ENCODE data around the gene SLC25A12.

DNA sequence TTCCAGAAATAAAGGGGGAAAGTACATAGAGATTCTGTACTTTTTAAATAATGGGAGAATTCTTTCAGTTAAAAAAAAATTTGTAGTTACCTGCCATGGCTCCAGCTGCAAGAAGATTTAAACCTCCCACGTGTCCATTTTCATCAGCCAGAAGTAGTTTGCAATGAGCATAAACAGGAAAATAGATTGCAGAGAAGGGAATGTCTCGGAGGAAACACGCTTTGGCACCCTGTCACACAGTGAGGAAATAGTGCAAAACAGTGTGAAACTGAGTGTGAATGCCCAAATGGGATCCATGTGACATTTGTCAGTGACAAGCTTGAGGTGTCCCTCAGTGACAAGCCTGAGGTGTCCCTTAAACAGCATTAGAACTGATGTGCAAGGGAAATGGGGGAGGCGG is 102.7 kb downstream of the SLC25A12 start:
- TF ChIP-seq, protein P1, sequence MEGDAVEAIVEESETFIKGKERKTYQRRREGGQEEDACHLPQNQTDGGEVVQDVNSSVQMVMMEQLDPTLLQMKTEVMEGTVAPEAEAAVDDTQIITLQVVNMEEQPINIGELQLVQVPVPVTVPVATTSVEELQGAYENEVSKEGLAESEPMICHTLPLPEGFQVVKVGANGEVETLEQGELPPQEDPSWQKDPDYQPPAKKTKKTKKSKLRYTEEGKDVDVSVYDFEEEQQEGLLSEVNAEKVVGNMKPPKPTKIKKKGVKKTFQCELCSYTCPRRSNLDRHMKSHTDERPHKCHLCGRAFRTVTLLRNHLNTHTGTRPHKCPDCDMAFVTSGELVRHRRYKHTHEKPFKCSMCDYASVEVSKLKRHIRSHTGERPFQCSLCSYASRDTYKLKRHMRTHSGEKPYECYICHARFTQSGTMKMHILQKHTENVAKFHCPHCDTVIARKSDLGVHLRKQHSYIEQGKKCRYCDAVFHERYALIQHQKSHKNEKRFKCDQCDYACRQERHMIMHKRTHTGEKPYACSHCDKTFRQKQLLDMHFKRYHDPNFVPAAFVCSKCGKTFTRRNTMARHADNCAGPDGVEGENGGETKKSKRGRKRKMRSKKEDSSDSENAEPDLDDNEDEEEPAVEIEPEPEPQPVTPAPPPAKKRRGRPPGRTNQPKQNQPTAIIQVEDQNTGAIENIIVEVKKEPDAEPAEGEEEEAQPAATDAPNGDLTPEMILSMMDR (IDR thresholded peaks at IDR 0.05): no peak
- TF ChIP-seq POLR2A (IDR thresholded peaks at IDR 0.05): no peak

Measured in adrenal gland (tissue), 5 donors.